Mesothelial cell of epicardium (in vitro differentiated cells): Measurements from ENCODE around the gene DDX19B. TPM values are rescaled to one million over a fixed set of nuclear protein-coding genes. Genes with fewer than 3 reads are reported as not detected.
"Not testable (repeated sequence)": the region's sequence is repeated elsewhere in the genome, so short reads cannot be mapped to it uniquely, and the experiment has no call there.

Experiments used
- DNase-seq, 2 experiments: peaks; one replicate each; pipeline ENCODE4 v3.0.0; 2021; ENCODE audit warnings: low spot score in 2 of 2; ENCODE audit not compliant: unreplicated experiment in 2 of 2
- H3K27ac Mint-ChIP-seq: 2 replicates; pipeline ENCODE4 v1.8.0; 2021; ENCODE audit warnings: mixed read lengths
- H3K27me3 Mint-ChIP-seq: 2 replicates; pipeline ENCODE4 v1.8.0; 2021; ENCODE audit warnings: low read depth, mixed read lengths
- H3K36me3 Mint-ChIP-seq: 2 replicates; pipeline ENCODE4 v1.8.0; 2021; ENCODE audit warnings: mixed read lengths
- H3K4me1 Mint-ChIP-seq: 2 replicates; pipeline ENCODE4 v1.8.0; 2021; ENCODE audit warnings: mixed read lengths
- H3K4me3 Mint-ChIP-seq: 2 replicates; pipeline ENCODE4 v1.8.0; 2021; ENCODE audit warnings: mild to moderate bottlenecking, moderate library complexity, mixed read lengths
- H3K9me3 Mint-ChIP-seq: 2 replicates; pipeline ENCODE4 v1.8.0; 2021; ENCODE audit warnings: mixed read lengths
- CTCF ChIP-seq: fragments of 200-600 bp; sonication (generic); IDR thresholded peaks from one replicate; pipeline ENCODE4 v1.5.0; 2021; ENCODE audit warnings: antibody characterized with exemption; ENCODE audit not compliant: unreplicated experiment
- total RNA-seq: library from RNA; stranded (reverse); gene quantifications from 3 replicates; pipeline ENCODE4 v1.2.1, GENCODE V29; 2021

DDX19B gene
- total RNA-seq, 1 donor from 2014 or later: 29.7 TPM

GRCh38 chr16:70258065-70258464 is 40.9 kb upstream of the DDX19B start:
- H3K4me1 Mint-ChIP-seq: no peaks in the 10 kb centered on the region
- H3K36me3 Mint-ChIP-seq: peaks cover 40% of the 10 kb centered on the region
- no peaks in the 10 kb centered on the region for H3K9me3 Mint-ChIP-seq
- H3K27me3 Mint-ChIP-seq: no peaks in the 10 kb centered on the region
- H3K4me3 Mint-ChIP-seq: no peak overlapping the region
- no peak for TF ChIP-seq CTCF
- no peak overlapping the region for H3K27ac Mint-ChIP-seq
- DNase-seq: no peak

- Mint-ChIP-seq H3K9me3 (no peaks in the 10 kb centered on the region), H3K27me3 (no peaks in the 10 kb centered on the region), H3K36me3 (peaks cover 37% of the 10 kb centered on the region), H3K27ac (no peak overlapping the region), H3K4me3 (no peak overlapping the region), H3K4me1 (no peaks in the 10 kb centered on the region)
- DNase-seq: no peak
- TF ChIP-seq CTCF: no peak
Measured at GRCh38 chr16:70258946-70259345, 40.0 kb upstream of the DDX19B start.

GRCh38 chr16:70259903-70260302 is 39.1 kb upstream of the DDX19B start:
- H3K4me3 Mint-ChIP-seq, H3K27me3 Mint-ChIP-seq, H3K9me3 Mint-ChIP-seq, H3K4me1 Mint-ChIP-seq, DNase-seq, H3K27ac Mint-ChIP-seq: not testable (repeated sequence)
- peaks cover 42% of the 10 kb centered on the region for H3K36me3 Mint-ChIP-seq

- Mint-ChIP-seq H3K27me3 (no peaks in the 10 kb centered on the region), H3K36me3 (peaks cover 47% of the 10 kb centered on the region), H3K27ac (no peak overlapping the region), H3K4me1 (no peaks in the 10 kb centered on the region), H3K4me3 (no peak overlapping the region), H3K9me3 (no peaks in the 10 kb centered on the region)
- TF ChIP-seq CTCF: peak; percentile 48
- no peak for DNase-seq
Measured at GRCh38 chr16:70267516-70267915, 31.5 kb upstream of the DDX19B start.

GRCh38 chr16:70267922-70268321 is 31.1 kb upstream of the DDX19B start:
- not testable (repeated sequence) for H3K27me3 Mint-ChIP-seq, H3K9me3 Mint-ChIP-seq, H3K4me3 Mint-ChIP-seq, H3K27ac Mint-ChIP-seq, H3K4me1 Mint-ChIP-seq, DNase-seq
- peaks cover 48% of the 10 kb centered on the region for H3K36me3 Mint-ChIP-seq
- peak; percentile 4 for TF ChIP-seq CTCF

- Mint-ChIP-seq H3K4me3 (no peak overlapping the region), H3K36me3 (peaks cover 52% of the 10 kb centered on the region), H3K27me3 (no peaks in the 10 kb centered on the region), H3K27ac (no peak overlapping the region), H3K9me3 (no peaks in the 10 kb centered on the region), H3K4me1 (no peaks in the 10 kb centered on the region)
- TF ChIP-seq CTCF: no peak
- no peak for DNase-seq
Measured at GRCh38 chr16:70269471-70269870, 29.5 kb upstream of the DDX19B start.
